ENCODE results near the gene CDS2. TPM values are rescaled to one million over a fixed set of nuclear protein-coding genes. Genes with fewer than 3 reads are reported as not detected.

CDS2 gene
- total and polyA plus RNA-seq, 4 donors, result 9.6 to 31.6 (median 14.4) TPM

DNA sequence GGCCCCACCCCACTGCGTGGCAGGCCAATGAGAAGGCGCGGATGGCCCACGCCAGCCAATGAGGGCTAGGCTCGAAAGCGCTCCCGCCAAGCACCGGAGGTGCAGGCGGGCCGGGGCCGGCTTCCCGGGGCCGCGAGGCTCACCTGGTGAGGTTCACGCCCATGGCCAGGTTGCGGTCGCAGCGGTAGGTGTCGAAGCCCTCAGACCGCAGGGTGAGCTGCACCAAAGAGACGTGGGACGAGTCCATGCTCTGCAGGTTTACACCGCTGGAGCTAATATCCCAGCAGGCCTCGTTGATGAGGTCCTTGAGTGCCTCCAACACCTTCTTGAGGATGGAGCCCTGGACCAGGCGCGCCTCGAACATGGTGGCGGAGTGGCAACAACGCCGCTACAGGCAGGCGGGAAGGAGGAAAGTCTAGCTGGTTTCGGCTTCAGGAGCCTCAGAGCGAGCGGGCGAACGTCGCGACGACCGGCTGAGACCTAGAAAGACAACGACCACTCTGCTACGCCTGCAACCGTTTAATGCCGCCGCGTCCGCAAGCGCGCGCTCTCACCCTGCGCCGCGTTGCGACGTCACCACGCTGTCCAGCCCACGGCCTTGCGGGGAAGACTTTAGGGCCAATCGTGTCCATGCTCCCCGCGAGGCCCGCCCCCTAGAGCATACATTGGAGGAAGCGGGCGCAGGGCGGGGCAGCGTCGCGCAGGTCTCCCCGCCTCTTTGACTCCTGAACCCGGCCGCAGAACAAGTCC, 7.2 kb upstream of the CDS2 start, which contains the start of gene PCNA:
Gene PCNA, minus strand, starts transcription at position 524 of the 750 bp plus-strand sequence. Its CDS starts 160 bp downstream, at position 364.
- Histone ChIP-seq H3K36me3 (ENCODE audit: control insufficient read depth in 4 of 4, insufficient read depth in 3 of 4, low read depth in 1 of 4, low read length in 3 of 4) (peaks cover 1 to 16% (median 13%) of the 10 kb centered on the region in 4 donors), H3K9ac (ENCODE audit: low read depth in 1 of 2, low read length in 2 of 2) (peak within 1 kb of the TSS; percentile 63 to 82), H3K9me3 (ENCODE audit: control insufficient read depth in 4 of 4, low read length in 3 of 4) (no peaks in the 10 kb centered on the region), H3K4me3 (ENCODE audit: low read depth in 1 of 3, low read length in 3 of 3) (peak within 1 kb of the TSS; percentile 63 to 93 (median 75)), H3K4me1 (ENCODE audit: control insufficient read depth in 4 of 4, insufficient read depth in 4 of 4, low read length in 3 of 4) (peaks cover 1 to 16% (median 10%) of the 10 kb centered on the region in 4 donors), H3K27ac (ENCODE audit: low read depth in 1 of 2, low read length in 2 of 2) (peak within 1 kb of the TSS; percentile 85 to 93), H3K27me3 (ENCODE audit: control insufficient read depth in 4 of 4, insufficient read depth in 4 of 4, low read length in 3 of 4) (no peaks in the 10 kb centered on the region)
- under 1% methylated on average over 71 of the region's 71 CpGs for WGBS
- TF ChIP-seq RAD21 (IDR thresholded peaks at IDR 0.05), result peak; percentile 24 to 53
- TF ChIP-seq SP1 (IDR thresholded peaks at IDR 0.05), result peak; percentile 75
- TF ChIP-seq, protein P1, sequence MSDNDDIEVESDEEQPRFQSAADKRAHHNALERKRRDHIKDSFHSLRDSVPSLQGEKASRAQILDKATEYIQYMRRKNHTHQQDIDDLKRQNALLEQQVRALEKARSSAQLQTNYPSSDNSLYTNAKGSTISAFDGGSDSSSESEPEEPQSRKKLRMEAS (IDR thresholded peaks at IDR 0.05), result peak; percentile 14
- TF ChIP-seq JUND (IDR thresholded peaks at IDR 0.05), result no peak
- no peak for TF ChIP-seq FOXA1 (IDR thresholded peaks at IDR 0.05)
- TF ChIP-seq EGR1 (IDR thresholded peaks at IDR 0.05; ENCODE audit: low read depth in 2 of 2), result no peak
- TF ChIP-seq, protein P2, sequence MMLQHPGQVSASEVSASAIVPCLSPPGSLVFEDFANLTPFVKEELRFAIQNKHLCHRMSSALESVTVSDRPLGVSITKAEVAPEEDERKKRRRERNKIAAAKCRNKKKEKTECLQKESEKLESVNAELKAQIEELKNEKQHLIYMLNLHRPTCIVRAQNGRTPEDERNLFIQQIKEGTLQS (IDR thresholded peaks at IDR 0.05), result no peak
- peak; percentile 79 for TF ChIP-seq YY1 (IDR thresholded peaks at IDR 0.05)
- TF ChIP-seq TAF1 (conservative IDR thresholded peaks at IDR 0.05), result peak; percentile 83
- TF ChIP-seq GABPA (IDR thresholded peaks at IDR 0.05 in 1 of 2, conservative IDR thresholded peaks at IDR 0.05 in 1 of 2), result peak in 1 of 2 donors; percentile 48
- TF ChIP-seq, protein P3, sequence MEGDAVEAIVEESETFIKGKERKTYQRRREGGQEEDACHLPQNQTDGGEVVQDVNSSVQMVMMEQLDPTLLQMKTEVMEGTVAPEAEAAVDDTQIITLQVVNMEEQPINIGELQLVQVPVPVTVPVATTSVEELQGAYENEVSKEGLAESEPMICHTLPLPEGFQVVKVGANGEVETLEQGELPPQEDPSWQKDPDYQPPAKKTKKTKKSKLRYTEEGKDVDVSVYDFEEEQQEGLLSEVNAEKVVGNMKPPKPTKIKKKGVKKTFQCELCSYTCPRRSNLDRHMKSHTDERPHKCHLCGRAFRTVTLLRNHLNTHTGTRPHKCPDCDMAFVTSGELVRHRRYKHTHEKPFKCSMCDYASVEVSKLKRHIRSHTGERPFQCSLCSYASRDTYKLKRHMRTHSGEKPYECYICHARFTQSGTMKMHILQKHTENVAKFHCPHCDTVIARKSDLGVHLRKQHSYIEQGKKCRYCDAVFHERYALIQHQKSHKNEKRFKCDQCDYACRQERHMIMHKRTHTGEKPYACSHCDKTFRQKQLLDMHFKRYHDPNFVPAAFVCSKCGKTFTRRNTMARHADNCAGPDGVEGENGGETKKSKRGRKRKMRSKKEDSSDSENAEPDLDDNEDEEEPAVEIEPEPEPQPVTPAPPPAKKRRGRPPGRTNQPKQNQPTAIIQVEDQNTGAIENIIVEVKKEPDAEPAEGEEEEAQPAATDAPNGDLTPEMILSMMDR (IDR thresholded peaks at IDR 0.05; ENCODE audit: low read depth, low read length, missing input control), result peak; percentile 19
- TF ChIP-seq, protein P4, sequence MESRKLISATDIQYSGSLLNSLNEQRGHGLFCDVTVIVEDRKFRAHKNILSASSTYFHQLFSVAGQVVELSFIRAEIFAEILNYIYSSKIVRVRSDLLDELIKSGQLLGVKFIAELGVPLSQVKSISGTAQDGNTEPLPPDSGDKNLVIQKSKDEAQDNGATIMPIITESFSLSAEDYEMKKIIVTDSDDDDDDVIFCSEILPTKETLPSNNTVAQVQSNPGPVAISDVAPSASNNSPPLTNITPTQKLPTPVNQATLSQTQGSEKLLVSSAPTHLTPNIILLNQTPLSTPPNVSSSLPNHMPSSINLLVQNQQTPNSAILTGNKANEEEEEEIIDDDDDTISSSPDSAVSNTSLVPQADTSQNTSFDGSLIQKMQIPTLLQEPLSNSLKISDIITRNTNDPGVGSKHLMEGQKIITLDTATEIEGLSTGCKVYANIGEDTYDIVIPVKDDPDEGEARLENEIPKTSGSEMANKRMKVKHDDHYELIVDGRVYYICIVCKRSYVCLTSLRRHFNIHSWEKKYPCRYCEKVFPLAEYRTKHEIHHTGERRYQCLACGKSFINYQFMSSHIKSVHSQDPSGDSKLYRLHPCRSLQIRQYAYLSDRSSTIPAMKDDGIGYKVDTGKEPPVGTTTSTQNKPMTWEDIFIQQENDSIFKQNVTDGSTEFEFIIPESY (IDR thresholded peaks at IDR 0.05), result no peak
- peak; percentile 36 to 49 for TF ChIP-seq HNF4A (conservative IDR thresholded peaks at IDR 0.05)
- no peak for TF ChIP-seq HNF4G (IDR thresholded peaks at IDR 0.05)
- TF ChIP-seq NR2F2 (IDR thresholded peaks at IDR 0.05), result no peak
- peak; percentile 24 to 44 for TF ChIP-seq RXRA (IDR thresholded peaks at IDR 0.05)
- TF ChIP-seq FOXA2 (IDR thresholded peaks at IDR 0.05), result no peak
- TF ChIP-seq, protein P5, sequence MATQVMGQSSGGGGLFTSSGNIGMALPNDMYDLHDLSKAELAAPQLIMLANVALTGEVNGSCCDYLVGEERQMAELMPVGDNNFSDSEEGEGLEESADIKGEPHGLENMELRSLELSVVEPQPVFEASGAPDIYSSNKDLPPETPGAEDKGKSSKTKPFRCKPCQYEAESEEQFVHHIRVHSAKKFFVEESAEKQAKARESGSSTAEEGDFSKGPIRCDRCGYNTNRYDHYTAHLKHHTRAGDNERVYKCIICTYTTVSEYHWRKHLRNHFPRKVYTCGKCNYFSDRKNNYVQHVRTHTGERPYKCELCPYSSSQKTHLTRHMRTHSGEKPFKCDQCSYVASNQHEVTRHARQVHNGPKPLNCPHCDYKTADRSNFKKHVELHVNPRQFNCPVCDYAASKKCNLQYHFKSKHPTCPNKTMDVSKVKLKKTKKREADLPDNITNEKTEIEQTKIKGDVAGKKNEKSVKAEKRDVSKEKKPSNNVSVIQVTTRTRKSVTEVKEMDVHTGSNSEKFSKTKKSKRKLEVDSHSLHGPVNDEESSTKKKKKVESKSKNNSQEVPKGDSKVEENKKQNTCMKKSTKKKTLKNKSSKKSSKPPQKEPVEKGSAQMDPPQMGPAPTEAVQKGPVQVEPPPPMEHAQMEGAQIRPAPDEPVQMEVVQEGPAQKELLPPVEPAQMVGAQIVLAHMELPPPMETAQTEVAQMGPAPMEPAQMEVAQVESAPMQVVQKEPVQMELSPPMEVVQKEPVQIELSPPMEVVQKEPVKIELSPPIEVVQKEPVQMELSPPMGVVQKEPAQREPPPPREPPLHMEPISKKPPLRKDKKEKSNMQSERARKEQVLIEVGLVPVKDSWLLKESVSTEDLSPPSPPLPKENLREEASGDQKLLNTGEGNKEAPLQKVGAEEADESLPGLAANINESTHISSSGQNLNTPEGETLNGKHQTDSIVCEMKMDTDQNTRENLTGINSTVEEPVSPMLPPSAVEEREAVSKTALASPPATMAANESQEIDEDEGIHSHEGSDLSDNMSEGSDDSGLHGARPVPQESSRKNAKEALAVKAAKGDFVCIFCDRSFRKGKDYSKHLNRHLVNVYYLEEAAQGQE (IDR thresholded peaks at IDR 0.05), result peak; percentile 93
- DNase-seq (ENCODE audit: low spot score), result peak; percentile 93
